C4-2B (cell line): Measurements from ENCODE around the gene SARS2.
"Not testable (repeated sequence)": the region's sequence is repeated elsewhere in the genome, so short reads cannot be mapped to it uniquely, and the experiment has no call there.

ENCODE experiments used
- H3K27ac ChIP-seq: fragments of 450-650 bp; 2 replicates; pipeline ENCODE4 v1.5.1; 2017
- CTCF ChIP-seq: fragments of 450-650 bp; conservative IDR thresholded peaks from 2 replicates; pipeline ENCODE4 v1.5.1; 2017; ENCODE audit warnings: mild to moderate bottlenecking
- ZFX ChIP-seq: fragments of 450-650 bp; IDR thresholded peaks from 2 replicates; pipeline ENCODE4 v1.6.1; 2017

Gene SARS2

GRCh38 chr19:38877781-38878574 is 52.6 kb downstream of the SARS2 start, which contains the start of gene RINL:
TSS of gene RINL (minus strand) at chr19:38878275. CDS start at chr19:38876742, 1,533 bp downstream.
- TF ChIP-seq ZFX: no peak
- TF ChIP-seq CTCF: no peak

GRCh38 chr19:38875656-38876395 is 54.7 kb downstream of the SARS2 start:
- H3K27ac ChIP-seq: no peak overlapping the region
- no peak for TF ChIP-seq CTCF
- no peak for TF ChIP-seq ZFX

More at GRCh38 chr19:38877781-38878574, 52.6 kb downstream of the SARS2 start, which contains the start of gene RINL:
- no peak within 1 kb of the TSS; the same call in 1 of the 2 replicates for H3K27ac ChIP-seq

- H3K27ac ChIP-seq: not testable (repeated sequence)
Measured at GRCh38 chr19:38873400-38873799, 57.2 kb downstream of the SARS2 start.

- TF ChIP-seq CTCF (no peak), ZFX (no peak)
Measured at GRCh38 chr19:38870612-38871011, 60.0 kb downstream of the SARS2 start.

GRCh38 chr19:38869836-38870607 is 60.5 kb downstream of the SARS2 start:
- TF ChIP-seq ZFX: no peak
- no peak for TF ChIP-seq CTCF
- H3K27ac ChIP-seq: no peak overlapping the region

More at GRCh38 chr19:38870612-38871011, 60.0 kb downstream of the SARS2 start:
- H3K27ac ChIP-seq: no peak overlapping the region

GRCh38 chr19:38869160-38869835 is 61.3 kb downstream of the SARS2 start:
- TF ChIP-seq CTCF: no peak
- no peak overlapping the region for H3K27ac ChIP-seq

- H3K27ac ChIP-seq: no peak overlapping the region
- TF ChIP-seq ZFX (no peak), CTCF (no peak)
Measured at GRCh38 chr19:38868551-38868950, 62.0 kb downstream of the SARS2 start.
